GM23338 (cell line): ENCODE data around the gene CMIP. TPM values are rescaled to one million over a fixed set of nuclear protein-coding genes. Genes with fewer than 3 reads are reported as not detected.

Experiments used
- ATAC-seq: fragments of 200-7000 bp; cut with Tn5 transposase; 3 replicates; pipeline ENCODE4 v1.9.1; 2020
- DNase-seq: peaks from one replicate; pipeline ENCODE4 v3.0.0-alpha.2; 2015; ENCODE audit warnings: low spot score
- H2AFZ ChIP-seq: fragments of 200-600 bp; sonication (generic); 2 replicates; pipeline ENCODE4 v1.8.0; 2016; ENCODE audit warnings: antibody characterized with exemption, mild to moderate bottlenecking, moderate library complexity
- H3F3A ChIP-seq: fragments of 200-600 bp; sonication (generic); replicated peaks from 2 replicates; pipeline ENCODE4 v1.8.0; 2017; ENCODE audit warnings: antibody characterized with exemption, mixed run types, low read depth
- H3K27ac ChIP-seq: fragments of 200-600 bp; sonication (generic); 2 replicates; pipeline ENCODE4 v1.6.1; 2016; ENCODE audit warnings: low read depth
- H3K27me3 ChIP-seq: fragments of 200-600 bp; sonication (generic); 2 replicates; pipeline ENCODE4 v1.8.0; 2016; ENCODE audit warnings: mild to moderate bottlenecking, mixed run types, moderate library complexity; ENCODE audit not compliant: insufficient read depth
- H3K36me3 ChIP-seq: fragments of 200-600 bp; sonication (generic); 2 replicates; pipeline ENCODE4 v1.8.0; 2016; ENCODE audit warnings: mild to moderate bottlenecking; ENCODE audit not compliant: insufficient read depth
- H3K4me1 ChIP-seq: fragments of 200-600 bp; sonication (generic); 2 replicates; pipeline ENCODE4 v1.8.0; 2016; ENCODE audit warnings: mild to moderate bottlenecking, moderate library complexity; ENCODE audit not compliant: insufficient read depth
- H3K4me2 ChIP-seq: fragments of 200-600 bp; sonication (generic); 2 replicates; pipeline ENCODE4 v1.7.1; 2017; ENCODE audit warnings: mixed run types
- H3K4me3 ChIP-seq: fragments of 200-600 bp; sonication (generic); 2 replicates; pipeline ENCODE4 v1.6.1; 2016; ENCODE audit warnings: mixed run types
- H3K79me2 ChIP-seq: fragments of 200-600 bp; sonication (generic); replicated peaks from 2 replicates; pipeline ENCODE4 v1.8.0; 2017; ENCODE audit warnings: mild to moderate bottlenecking; ENCODE audit not compliant: insufficient read depth
- H3K9me2 ChIP-seq: fragments of 200-600 bp; sonication (generic); 2 replicates; pipeline ENCODE4 v1.8.0; 2017; ENCODE audit not compliant: insufficient read depth
- H4K20me1 ChIP-seq: fragments of 200-600 bp; sonication (generic); replicated peaks from 2 replicates; pipeline ENCODE4 v1.8.0; 2017; ENCODE audit warnings: mild to moderate bottlenecking; ENCODE audit not compliant: insufficient read depth
- H3K27ac Mint-ChIP-seq: 2 replicates; pipeline ENCODE4 v1.8.0; 2020; ENCODE audit warnings: inconsistent platforms, mild to moderate bottlenecking, moderate library complexity, mixed read lengths
- H3K27me3 Mint-ChIP-seq: 3 replicates; pipeline ENCODE4 v1.8.0; 2022; ENCODE audit warnings: low read depth, mild to moderate bottlenecking, moderate library complexity, mixed read lengths, inconsistent platforms; ENCODE audit not compliant: insufficient read depth, poor library complexity
- H3K36me3 Mint-ChIP-seq: 3 replicates; pipeline ENCODE4 v1.8.0; 2021; ENCODE audit warnings: low read depth, mild to moderate bottlenecking, inconsistent platforms, moderate library complexity, mixed read lengths
- H3K4me1 Mint-ChIP-seq: 3 replicates; pipeline ENCODE4 v1.8.0; 2020; ENCODE audit warnings: mild to moderate bottlenecking, inconsistent platforms, mixed read lengths
- H3K4me3 Mint-ChIP-seq: 3 replicates; pipeline ENCODE4 v1.8.0; 2021; ENCODE audit warnings: moderate library complexity, mild to moderate bottlenecking, inconsistent platforms, mixed read lengths
- H3K9me3 Mint-ChIP-seq: 3 replicates; pipeline ENCODE4 v1.8.0; 2020; ENCODE audit warnings: moderate library complexity, mild to moderate bottlenecking, inconsistent platforms, mixed read lengths
- CREB1 ChIP-seq: fragments of 250-450 bp; sonication (Bioruptor Pico); IDR thresholded peaks from 2 replicates; pipeline ENCODE4 v1.5.0; 2020; ENCODE audit warnings: low read depth, mild to moderate bottlenecking, moderate library complexity
- CTCF ChIP-seq, 2 experiments: fragments of 200-600 bp in 1 of 2; sonication (generic) in 1 of 2; conservative IDR thresholded peaks; 2 replicates each; pipeline versions ENCODE4 v1.5.1 to v1.6.1; 2016 to 2017; ENCODE audit warnings: antibody characterized with exemption in 2 of 2, low read depth in 2 of 2, mild to moderate bottlenecking in 2 of 2, moderate library complexity in 1 of 2
- ETS1 ChIP-seq: IDR thresholded peaks from 2 replicates; pipeline ENCODE4 v1.6.1; 2016; ENCODE audit warnings: antibody characterized with exemption
- EZH2 ChIP-seq: fragments of 200-600 bp; sonication (generic); IDR thresholded peaks from one replicate; pipeline ENCODE4 v1.8.0; 2017; ENCODE audit warnings: antibody characterized with exemption, mild to moderate bottlenecking, low read depth; ENCODE audit not compliant: unreplicated experiment
- EZH2phosphoT487 ChIP-seq: fragments of 200-600 bp; sonication (generic); IDR thresholded peaks from one replicate; pipeline ENCODE4 v1.8.1; 2018; ENCODE audit warnings: antibody characterized with exemption; ENCODE audit not compliant: unreplicated experiment
- JUNB ChIP-seq: IDR thresholded peaks from one replicate; pipeline ENCODE4 v1.6.1; 2016; ENCODE audit warnings: antibody characterized with exemption; ENCODE audit not compliant: unreplicated experiment
- NANOG ChIP-seq: IDR thresholded peaks from 2 replicates; pipeline ENCODE4 v1.6.1; 2016; ENCODE audit warnings: antibody characterized with exemption, borderline replicate concordance
- POLR2AphosphoS5 ChIP-seq: IDR thresholded peaks from 2 replicates; pipeline ENCODE4 v1.6.1; 2016; ENCODE audit warnings: antibody characterized with exemption, low read depth
- REST ChIP-seq: IDR thresholded peaks from one replicate; pipeline ENCODE4 v1.6.1; 2018; ENCODE audit warnings: antibody characterized with exemption; ENCODE audit not compliant: unreplicated experiment
- STAT1 ChIP-seq: IDR thresholded peaks from one replicate; pipeline ENCODE4 v1.6.1; 2016; ENCODE audit warnings: antibody characterized with exemption; ENCODE audit not compliant: unreplicated experiment
- ZNF114 ChIP-seq: fragments of 250-450 bp; sonication (Bioruptor Pico); IDR thresholded peaks from 2 replicates; pipeline ENCODE4 v1.5.0; 2020; ENCODE audit warnings: mild to moderate bottlenecking, moderate library complexity
- ZNF331 ChIP-seq: fragments of 250-450 bp; sonication (Bioruptor Pico); IDR thresholded peaks from 2 replicates; pipeline ENCODE4 v1.5.0; 2020; ENCODE audit warnings: low read depth, mild to moderate bottlenecking, moderate library complexity
- ZNF462 ChIP-seq: fragments of 250-450 bp; sonication (Bioruptor Pico); IDR thresholded peaks from 2 replicates; pipeline ENCODE4 v1.5.0; 2020; ENCODE audit warnings: mild to moderate bottlenecking, moderate library complexity
- polyA plus RNA-seq: library from polyadenylated mRNA; unstranded; fragments of >200 nt; fragmentation: Nextera tagmentation; extraction: Ambion mirVana; gene quantifications from 2 replicates; pipeline ENCODE4 v1.2.1, GENCODE V29; 2016
- total RNA-seq: library from RNA; depleted of rRNA; stranded (reverse); fragments of >200 nt; shearing (Covaris generic); gene quantifications from 2 replicates; pipeline ENCODE4 v1.2.3, GENCODE V29; 2014

Gene CMIP
- total and polyA plus RNA-seq, 2 experiments from 2014 or later, result 9.5 to 62.3 TPM

- TF ChIP-seq ZNF114 (no peak), POLR2AphosphoS5 (no peak), CREB1 (CRISPR knock-in tag) (no peak)
Measured at GRCh38 chr16:81419806-81420205, 24.8 kb upstream of the CMIP start (continued).

GRCh38 chr16:81421126-81421525 is 23.5 kb upstream of the CMIP start:
- peaks cover under 1% of the 10 kb centered on the region; the same call in 1 of the 2 replicates for H3K4me1 ChIP-seq
- no peak overlapping the region for H3K4me3 ChIP-seq
- H2AFZ ChIP-seq, result no peak overlapping the region
- H3K79me2 ChIP-seq, result no peaks in the 10 kb centered on the region
- H3K27ac ChIP-seq, result no peak overlapping the region
- H3K27ac Mint-ChIP-seq, result no peak overlapping the region
- no peaks in the 10 kb centered on the region for H3K36me3 Mint-ChIP-seq
- no peaks in the 10 kb centered on the region for H4K20me1 ChIP-seq
- TF ChIP-seq STAT1, result no peak
- no peak for TF ChIP-seq EZH2phosphoT487
- TF ChIP-seq EZH2, result no peak
- TF ChIP-seq ETS1, result no peak
- no peak for TF ChIP-seq ZNF114
- TF ChIP-seq POLR2AphosphoS5, result no peak
- no peak for TF ChIP-seq ZNF331 (CRISPR knock-in tag)
- TF ChIP-seq CREB1 (CRISPR knock-in tag), result no peak
- TF ChIP-seq REST, result no peak
- no peak for TF ChIP-seq ZNF462 (CRISPR knock-in tag)
- TF ChIP-seq CTCF (conservative IDR thresholded peaks at IDR 0.05; ENCODE audit: low read depth in 2 of 2), result no peak
- no peak for TF ChIP-seq JUNB
- no peak for TF ChIP-seq NANOG
- peaks cover 6% of the 10 kb centered on the region for H3K4me1 Mint-ChIP-seq
- peaks cover 8% of the 10 kb centered on the region for H3K9me3 Mint-ChIP-seq
- H3K4me2 ChIP-seq, result no peak overlapping the region
- H3K4me3 Mint-ChIP-seq, result no peak overlapping the region
- DNase-seq (no peak), ATAC-seq (no peak)
- H3K27me3 Mint-ChIP-seq, result peaks cover 9% of the 10 kb centered on the region
- no peaks in the 10 kb centered on the region for H3K9me2 ChIP-seq
- H3K36me3 ChIP-seq, result no peaks in the 10 kb centered on the region
- H3K27me3 ChIP-seq, result no peaks in the 10 kb centered on the region
- H3F3A ChIP-seq, result no peaks in the 10 kb centered on the region
